H1 (cell line): ENCODE results near the gene RAPGEF1. TPM values are rescaled to one million over a fixed set of nuclear protein-coding genes. Genes with fewer than 3 reads are reported as not detected.

Experiments
- CTCF ChIA-PET: fragments of 300-600 bp; sonication (Branson Sonifier 250); formaldehyde crosslinking; loops from one replicate; lab custom pipeline; 2021; ENCODE audit not compliant: partially characterized antibody; lab: Charles Lee
- POLR2A ChIA-PET: fragments of 300-600 bp; sonication (Branson Sonifier 250); formaldehyde crosslinking; loops from one replicate; lab custom pipeline; 2021; ENCODE audit warnings: inconsistent platforms; ENCODE audit not compliant: partially characterized antibody; lab: Charles Lee
- DNase-seq, 2 experiments: peaks; one replicate each; pipeline versions ENCODE4 v3.0.0 to v3.0.0-alpha.2; 2010 to 2022; ENCODE audit warnings: low spot score in 2 of 2, low read depth in 1 of 2, mixed read lengths in 1 of 2
- FAIRE-seq: peaks from 2 replicates; lab custom pipeline; 2011; peaks lifted over from hg19 to GRCh38; lab: Jason Lieb, UNC
- H2AFZ ChIP-seq: 2 replicates; pipeline ENCODE4 v1.8.1; 2012; ENCODE audit warnings: low read length, inconsistent platforms
- H2AK5ac ChIP-seq: 2 replicates; pipeline ENCODE4 v1.6.1; 2013; ENCODE audit warnings: low read depth, low read length
- H2BK120ac ChIP-seq: replicated peaks from 2 replicates; pipeline ENCODE3; 2013; ENCODE audit warnings: low read depth, low read length, inconsistent platforms
- H2BK12ac ChIP-seq: 2 replicates; pipeline ENCODE4 v1.6.1; 2013; ENCODE audit warnings: low read depth, low read length
- H2BK15ac ChIP-seq: 2 replicates; pipeline ENCODE4 v1.6.1; 2013; ENCODE audit warnings: low read length
- H2BK20ac ChIP-seq: 2 replicates; pipeline ENCODE4 v1.6.1; 2013; ENCODE audit warnings: low read length
- H2BK5ac ChIP-seq: 2 replicates; pipeline ENCODE4 v1.6.1; 2013; ENCODE audit warnings: low read depth, low read length
- H3K14ac ChIP-seq: 2 replicates; pipeline ENCODE4 v1.6.1; 2013; ENCODE audit warnings: inconsistent platforms; ENCODE audit not compliant: insufficient read length
- H3K18ac ChIP-seq: 2 replicates; pipeline ENCODE4 v1.6.1; 2013; ENCODE audit warnings: low read length; ENCODE audit errors: extremely low read depth
- H3K23ac ChIP-seq: 2 replicates; pipeline ENCODE4 v1.6.1; 2013; ENCODE audit warnings: inconsistent platforms; ENCODE audit not compliant: insufficient read length
- H3K23me2 ChIP-seq: 2 replicates; pipeline ENCODE4 v1.6.1; 2013; ENCODE audit warnings: low read depth, low read length
- H3K27ac ChIP-seq: 2 replicates; pipeline ENCODE4 v1.6.1; 2011; ENCODE audit warnings: low read depth, low read length, inconsistent platforms
- H3K27me3 ChIP-seq, 4 experiments: replicated peaks in 1 of 4; 1 replicate in 1 of 4; 2 replicates in 3 of 4; pipeline versions ENCODE4 v1.6.1 to v1.8.1; 2011 to 2013; ENCODE audit warnings: low read length in 3 of 4, mild to moderate bottlenecking in 3 of 4, inconsistent platforms in 2 of 4, mixed read lengths in 2 of 4, moderate library complexity in 1 of 4; ENCODE audit not compliant: control insufficient read depth in 3 of 4, insufficient read depth in 3 of 4; ENCODE audit errors: extremely low read depth in 1 of 4
- H3K36me3 ChIP-seq, 4 experiments: 2 replicates each; pipeline versions ENCODE4 v1.6.1 to v1.8.1; 2011 to 2013; ENCODE audit warnings: mild to moderate bottlenecking in 4 of 4, low read length in 3 of 4, moderate library complexity in 2 of 4, control low read depth in 1 of 4, inconsistent platforms in 1 of 4; ENCODE audit not compliant: insufficient read depth in 4 of 4, control insufficient read depth in 2 of 4
- H3K4ac ChIP-seq: replicated peaks from 2 replicates; pipeline ENCODE3; 2013; ENCODE audit warnings: low read length, low read depth, mixed read lengths, inconsistent platforms; ENCODE audit not compliant: insufficient read length
- H3K4me1 ChIP-seq, 4 experiments: replicated peaks in 1 of 4; 1 replicate in 1 of 4; 2 replicates in 3 of 4; pipeline versions ENCODE4 v1.6.1 to v1.8.1; 2011 to 2013; ENCODE audit warnings: low read length in 3 of 4, inconsistent platforms in 2 of 4, mixed read lengths in 1 of 4; ENCODE audit not compliant: insufficient read depth in 4 of 4, control insufficient read depth in 3 of 4
- H3K4me2 ChIP-seq, 2 experiments: 2 replicates each; pipeline versions ENCODE4 v1.6.1 to v1.8.1; 2011 to 2013; ENCODE audit warnings: low read depth in 2 of 2, low read length in 2 of 2, control low read depth in 1 of 2, inconsistent platforms in 1 of 2, mild to moderate bottlenecking in 1 of 2; ENCODE audit not compliant: insufficient read depth in 1 of 2
- H3K4me3 ChIP-seq, 4 experiments: fragments of 200-600, 300-600 bp in 1 of 4; sonication (generic), shearing (Covaris generic), sonication (Bioruptor Twin) in 1 of 4; 2 replicates each; pipeline versions ENCODE4 v1.5.1 to v1.8.1; 2011 to 2016; ENCODE audit warnings: low read length in 4 of 4, low read depth in 3 of 4, control low read depth in 2 of 4, inconsistent platforms in 2 of 4, mild to moderate bottlenecking in 2 of 4, mixed read lengths in 1 of 4, moderate library complexity in 1 of 4; ENCODE audit not compliant: insufficient read depth in 2 of 4; ENCODE audit errors: extremely low read depth in 1 of 4
- H3K56ac ChIP-seq: replicated peaks from 2 replicates; pipeline ENCODE3; 2013; ENCODE audit warnings: low read depth, mild to moderate bottlenecking, mixed read lengths, low read length, inconsistent platforms; ENCODE audit not compliant: insufficient read length
- H3K79me1 ChIP-seq: 2 replicates; pipeline ENCODE4 v1.6.1; 2013; ENCODE audit warnings: low read depth, low read length, control low read depth
- H3K79me2 ChIP-seq, 2 experiments: 2 replicates each; pipeline versions ENCODE4 v1.6.1 to v1.8.1; 2012 to 2013; ENCODE audit warnings: low read length in 2 of 2, mild to moderate bottlenecking in 2 of 2, inconsistent platforms in 1 of 2; ENCODE audit not compliant: insufficient read depth in 2 of 2, control insufficient read depth in 1 of 2
- H3K9ac ChIP-seq, 4 experiments: replicated peaks in 1 of 4; 1 replicate in 1 of 4; 2 replicates in 3 of 4; pipeline versions ENCODE4 v1.6.1 to v1.8.1; 2011 to 2013; ENCODE audit warnings: low read depth in 3 of 4, low read length in 3 of 4, control low read depth in 2 of 4, mild to moderate bottlenecking in 2 of 4, moderate library complexity in 2 of 4, inconsistent platforms in 1 of 4; ENCODE audit errors: extremely low read depth in 1 of 4
- H3K9me3 ChIP-seq, 2 experiments: 2 replicates each; pipeline versions ENCODE4 v1.6.1 to v1.8.1; 2012 to 2013; ENCODE audit warnings: mild to moderate bottlenecking in 2 of 2, moderate library complexity in 2 of 2, control low read depth in 1 of 2, inconsistent platforms in 1 of 2, low read depth in 1 of 2, low read length in 1 of 2, mixed read lengths in 1 of 2; ENCODE audit not compliant: insufficient read depth in 2 of 2
- H4K20me1 ChIP-seq, 2 experiments: replicated peaks in 1 of 2; 2 replicates each; pipeline versions ENCODE3 to v1.8.1; 2011 to 2013; ENCODE audit warnings: inconsistent platforms in 2 of 2, low read length in 2 of 2, mild to moderate bottlenecking in 1 of 2; ENCODE audit not compliant: insufficient read depth in 2 of 2, control insufficient read depth in 1 of 2
- H4K5ac ChIP-seq: 2 replicates; pipeline ENCODE4 v1.6.1; 2013; ENCODE audit warnings: low read length, low read depth, mixed read lengths, inconsistent platforms; ENCODE audit not compliant: insufficient read length
- H4K8ac ChIP-seq: 2 replicates; pipeline ENCODE4 v1.8.0; 2013; ENCODE audit warnings: mild to moderate bottlenecking, moderate library complexity, low read length, inconsistent platforms; ENCODE audit not compliant: insufficient read depth; ENCODE audit errors: extremely low read depth
- H4K91ac ChIP-seq: replicated peaks from 2 replicates; pipeline ENCODE3; 2013; ENCODE audit warnings: low read length, mixed read lengths, inconsistent platforms; ENCODE audit not compliant: insufficient read length
- BRCA1 ChIP-seq: IDR thresholded peaks from 2 replicates; pipeline ENCODE4 v1.6.1; 2012; ENCODE audit warnings: low read depth, low read length, improper control_type of control experiment
- CTCF ChIP-seq, 3 experiments: IDR thresholded peaks; 1 replicate in 2 of 3; 2 replicates in 1 of 3; pipeline versions ENCODE4 v1.5.1 to v1.6.1; 2011; ENCODE audit warnings: low read length in 3 of 3, mild to moderate bottlenecking in 3 of 3, inconsistent platforms in 2 of 3, low read depth in 1 of 3, moderate library complexity in 1 of 3; ENCODE audit not compliant: insufficient read depth in 1 of 3; ENCODE audit errors: control extremely low read depth in 1 of 3
- E2F6 ChIP-seq: IDR thresholded peaks from 2 replicates; pipeline ENCODE4 v1.6.1; 2012; ENCODE audit warnings: inconsistent platforms
- EZH2 ChIP-seq: fragments of 200-600 bp; sonication (generic); IDR thresholded peaks from 2 replicates; pipeline ENCODE4 v1.7.1; 2012; ENCODE audit warnings: low read depth, mild to moderate bottlenecking, moderate library complexity, low read length, inconsistent platforms; ENCODE audit not compliant: severe bottlenecking
- PHF8 ChIP-seq: fragments of 200-600 bp; sonication (generic); conservative IDR thresholded peaks from 2 replicates; pipeline ENCODE4 v1.7.1; 2012; ENCODE audit warnings: low read depth, mild to moderate bottlenecking, inconsistent platforms, low read length, moderate library complexity
- RAD21 ChIP-seq, 2 experiments: IDR thresholded peaks in 1 of 2; conservative IDR thresholded peaks in 1 of 2; 2 replicates each; pipeline ENCODE4 v1.6.1; 2011; ENCODE audit warnings: low read depth in 2 of 2, low read length in 2 of 2, improper control_type of control experiment in 1 of 2, inconsistent platforms in 1 of 2, mild to moderate bottlenecking in 1 of 2, moderate library complexity in 1 of 2
- RXRA ChIP-seq: IDR thresholded peaks from 2 replicates; pipeline ENCODE4 v1.6.1; 2011; ENCODE audit warnings: low read depth, mild to moderate bottlenecking, low read length, moderate library complexity; ENCODE audit not compliant: insufficient read depth
- SIX5 ChIP-seq: IDR thresholded peaks from 2 replicates; pipeline ENCODE4 v1.6.1; 2011; ENCODE audit warnings: mild to moderate bottlenecking, low read depth, low read length
- TAF7 ChIP-seq: optimal IDR thresholded peaks from 2 replicates; pipeline ENCODE3; 2011; ENCODE audit warnings: low read depth, mild to moderate bottlenecking, inconsistent platforms, low read length, moderate library complexity, borderline replicate concordance
- TEAD4 ChIP-seq: IDR thresholded peaks from 2 replicates; pipeline ENCODE4 v1.6.1; 2012; ENCODE audit warnings: low read depth, low read length, inconsistent platforms, mixed read lengths
- WGBS, 2 experiments: shearing (Covaris generic) in 1 of 2; methylation state at CpG; one replicate each; pipeline versions ENCODE4 v1.1.6 to v1.1.7; 2013 to 2015; ENCODE audit warnings: low lambda C conversion rate in 2 of 2, mixed read lengths in 2 of 2, inconsistent platforms in 1 of 2, low coverage in 1 of 2, missing lambda C conversion rate in 1 of 2; ENCODE audit not compliant: insufficient replicate concordance in 2 of 2, insufficient coverage in 1 of 2, insufficient read length in 1 of 2; ENCODE audit errors: extremely low coverage in 1 of 2, missing lambda C conversion rate in 1 of 2; 5-methylcytosine and 5-hydroxymethylcytosine counted together
- polyA plus RNA-seq, 7 experiments: library from polyadenylated mRNA; depleted of rRNA in 3 of 7; stranded (reverse) in 5 of 7; unstranded in 2 of 7; fragments of >200 nt in 5 of 7; fragments of 200-250 nt in 2 of 7; gene quantifications; 1 replicate in 5 of 7; 2 replicates in 1 of 7; 4 replicates in 1 of 7; pipeline versions ENCODE4 v1.2.1 to v1.2.3, GENCODE V29; 2011 to 2013; ENCODE audit warnings: missing spikeins in 2 of 7, mixed read lengths in 2 of 7
- total RNA-seq: library from RNA; stranded (reverse); fragmentation: NEBNext Ultra II Directional; extraction: Animal tissue kit (Norgen Biotek cat#: 25700); gene quantifications from 2 replicates; pipeline ENCODE4 v1.2.1, GENCODE V29; 2021

The RAPGEF1 gene
- total and polyA plus RNA-seq, 2 of the 8 experiments (the other 6 are each of a cell fraction or from before 2014, with no cell fraction given), result 29.7 to 78.9 TPM

GRCh38 chr9:131598121-131598520 is 141.8 kb downstream of the RAPGEF1 start:
- H3K14ac ChIP-seq, result no peak overlapping the region
- ChIA-PET POLR2A (no interaction called here), CTCF (interaction anchor here (0.5 to 3.3 kb wide), 4 partner anchors 10 to 167 kb away, joined by 3 to 12 read pairs (median 4); no protein-coding TSS in a partner anchor)
- no peaks in the 10 kb centered on the region for H3K23me2 ChIP-seq
- H2BK12ac ChIP-seq, result no peak overlapping the region
- no peak overlapping the region for H3K18ac ChIP-seq
- no peak overlapping the region for H2AK5ac ChIP-seq
- no peak overlapping the region for H4K91ac ChIP-seq
- FAIRE-seq, result no peak
- TF ChIP-seq EZH2, result no peak
- no peak for TF ChIP-seq CTCF (IDR thresholded peaks at IDR 0.05; ENCODE audit: control extremely low read depth in 1 of 3, insufficient read depth in 1 of 3, low read depth in 1 of 3, low read length in 3 of 3)
- TF ChIP-seq RAD21 (IDR thresholded peaks at IDR 0.05 in 1 of 2, conservative IDR thresholded peaks at IDR 0.05 in 1 of 2; ENCODE audit: low read depth in 2 of 2, low read length in 2 of 2), result no peak
- no peak for TF ChIP-seq RXRA
- TF ChIP-seq PHF8, result no peak
- TF ChIP-seq E2F6, result no peak
- TF ChIP-seq TEAD4, result no peak
- no peak for TF ChIP-seq SIX5
- TF ChIP-seq BRCA1, result no peak
- no peak for TF ChIP-seq TAF7
- H3K79me1 ChIP-seq, result 0 out of 2 replicates have a peak, but pooled peaks cover 3% of the 10 kb centered on the region
- H3K36me3 ChIP-seq, result peaks cover 5 to 6% (median 5%) of the 10 kb centered on the region in 4 experiments; a peak in 7 of 8 replicates
- H3K4me3 ChIP-seq, result no peak overlapping the region
- H4K20me1 ChIP-seq, result peaks cover 2 to 4% of the 10 kb centered on the region in 2 experiments
- H3K4me2 ChIP-seq, result no peak overlapping the region
- no peak overlapping the region for H2BK20ac ChIP-seq
- no peak overlapping the region for H2BK120ac ChIP-seq
- no peaks in the 10 kb centered on the region for H3K79me2 ChIP-seq
- H3K27me3 ChIP-seq, result no peaks in the 10 kb centered on the region
- no peak overlapping the region for H3K23ac ChIP-seq
- H3K56ac ChIP-seq, result no peak overlapping the region
- WGBS, 2 experiments, result 94% methylated on average over 16 of the region's 17 CpGs; no CpG with 5 or more reads in 1 of the 2 experiments
- H2AFZ ChIP-seq, result no peak overlapping the region
- no peak overlapping the region for H3K27ac ChIP-seq
- H3K9ac ChIP-seq, result no peak overlapping the region
- H2BK5ac ChIP-seq, result no peak overlapping the region
- H4K8ac ChIP-seq, result no peak overlapping the region
- H3K4ac ChIP-seq, result no peak overlapping the region
- no peak for DNase-seq
- no peaks in the 10 kb centered on the region for H3K9me3 ChIP-seq
- H2BK15ac ChIP-seq, result no peak overlapping the region
- H4K5ac ChIP-seq, result no peak overlapping the region
- no peaks in the 10 kb centered on the region for H3K4me1 ChIP-seq
